Fibroblast of pulmonary artery (primary cell): ENCODE measurements around the gene TMEM209.
A peak's percentile ranks its signal among the peaks of the same experiment; 100 is the strongest.
"Not testable (repeated sequence)": the region's sequence is repeated elsewhere in the genome, so short reads cannot be mapped to it uniquely, and the experiment has no call there.

Experiments
- DNase-seq: peaks from one replicate; pipeline ENCODE4 v3.0.0-alpha.2; 2010; ENCODE audit warnings: low read depth
- H3K4me3 ChIP-seq: replicated peaks from 2 replicates; pipeline ENCODE4 v1.5.1; 2011; ENCODE audit warnings: low read depth, mild to moderate bottlenecking, control low read depth, low read length, moderate library complexity
- TF ChIP-seq, protein P1 (sequence below): IDR thresholded peaks from 2 replicates; pipeline ENCODE4 v1.5.1; 2011; ENCODE audit warnings: mild to moderate bottlenecking, control low read depth, low read length, inconsistent platforms; ENCODE audit errors: missing control alignments

Gene TMEM209

DNA sequence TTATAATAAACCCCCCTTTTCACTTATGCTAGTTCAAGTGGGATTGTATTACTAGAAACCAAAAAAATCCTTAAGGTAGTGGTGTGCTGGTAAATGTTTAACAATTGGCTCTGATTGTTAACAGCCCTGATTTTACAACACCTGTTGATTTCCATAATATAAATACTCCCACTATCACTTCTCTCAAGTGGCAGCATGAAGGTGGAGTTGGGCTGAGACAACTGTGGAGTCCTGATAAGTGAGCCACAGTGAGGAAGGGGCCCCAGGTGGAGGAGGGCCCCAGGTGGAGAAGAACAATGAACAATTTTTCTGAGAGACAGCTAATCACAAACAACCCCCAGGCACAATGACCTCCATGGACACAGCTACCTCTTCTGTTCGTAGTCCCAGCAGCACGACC, 28.9 kb upstream of the TMEM209 start:
- no peak for DNase-seq
- TF ChIP-seq, protein P1, sequence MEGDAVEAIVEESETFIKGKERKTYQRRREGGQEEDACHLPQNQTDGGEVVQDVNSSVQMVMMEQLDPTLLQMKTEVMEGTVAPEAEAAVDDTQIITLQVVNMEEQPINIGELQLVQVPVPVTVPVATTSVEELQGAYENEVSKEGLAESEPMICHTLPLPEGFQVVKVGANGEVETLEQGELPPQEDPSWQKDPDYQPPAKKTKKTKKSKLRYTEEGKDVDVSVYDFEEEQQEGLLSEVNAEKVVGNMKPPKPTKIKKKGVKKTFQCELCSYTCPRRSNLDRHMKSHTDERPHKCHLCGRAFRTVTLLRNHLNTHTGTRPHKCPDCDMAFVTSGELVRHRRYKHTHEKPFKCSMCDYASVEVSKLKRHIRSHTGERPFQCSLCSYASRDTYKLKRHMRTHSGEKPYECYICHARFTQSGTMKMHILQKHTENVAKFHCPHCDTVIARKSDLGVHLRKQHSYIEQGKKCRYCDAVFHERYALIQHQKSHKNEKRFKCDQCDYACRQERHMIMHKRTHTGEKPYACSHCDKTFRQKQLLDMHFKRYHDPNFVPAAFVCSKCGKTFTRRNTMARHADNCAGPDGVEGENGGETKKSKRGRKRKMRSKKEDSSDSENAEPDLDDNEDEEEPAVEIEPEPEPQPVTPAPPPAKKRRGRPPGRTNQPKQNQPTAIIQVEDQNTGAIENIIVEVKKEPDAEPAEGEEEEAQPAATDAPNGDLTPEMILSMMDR, result no peak
- no peak overlapping the region for H3K4me3 ChIP-seq

DNA sequence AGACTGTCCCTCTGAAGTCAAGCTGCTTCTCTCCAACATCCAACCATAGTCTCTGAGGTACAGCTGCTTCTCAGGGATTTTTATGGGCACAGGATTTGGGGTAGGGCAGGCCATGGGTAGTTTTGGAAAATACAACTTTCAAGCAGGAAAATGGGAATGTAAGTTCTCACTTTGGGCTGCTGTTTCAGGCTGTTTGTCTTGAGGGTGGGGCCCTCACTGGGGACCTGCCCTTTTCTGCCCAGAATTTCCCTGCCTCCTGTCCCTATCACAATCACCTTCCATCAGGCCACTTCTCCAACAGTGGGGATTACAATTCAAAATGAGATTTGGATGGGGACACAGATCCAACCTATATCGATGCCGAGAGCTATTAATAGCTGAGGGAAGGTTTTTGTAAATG, 27.0 kb upstream of the TMEM209 start:
- DNase-seq, result no peak
- TF ChIP-seq, protein P1, result no peak
- H3K4me3 ChIP-seq, result no peak overlapping the region

DNA sequence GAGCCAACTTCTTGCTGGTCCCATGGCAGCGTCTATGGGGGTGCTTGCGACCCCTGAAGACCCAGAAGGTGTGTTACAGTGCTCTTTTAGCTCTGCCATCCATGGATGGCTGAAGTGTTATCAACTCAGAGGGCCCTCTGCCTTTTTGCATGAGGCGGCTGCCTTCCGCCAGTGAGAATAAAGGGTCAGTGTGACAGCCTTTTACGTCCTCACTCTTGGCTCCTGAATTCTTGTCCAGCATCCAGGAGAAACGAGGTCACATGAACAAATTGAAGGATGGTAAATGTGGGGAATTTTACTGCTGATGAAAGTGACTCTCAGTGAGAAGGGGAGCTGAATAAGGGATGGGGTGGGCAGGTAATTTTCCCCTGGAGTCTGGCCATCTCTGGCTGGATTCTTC, 26.6 kb upstream of the TMEM209 start:
- H3K4me3 ChIP-seq, result no peak overlapping the region
- DNase-seq, result no peak
- TF ChIP-seq, protein P1, result no peak

DNA sequence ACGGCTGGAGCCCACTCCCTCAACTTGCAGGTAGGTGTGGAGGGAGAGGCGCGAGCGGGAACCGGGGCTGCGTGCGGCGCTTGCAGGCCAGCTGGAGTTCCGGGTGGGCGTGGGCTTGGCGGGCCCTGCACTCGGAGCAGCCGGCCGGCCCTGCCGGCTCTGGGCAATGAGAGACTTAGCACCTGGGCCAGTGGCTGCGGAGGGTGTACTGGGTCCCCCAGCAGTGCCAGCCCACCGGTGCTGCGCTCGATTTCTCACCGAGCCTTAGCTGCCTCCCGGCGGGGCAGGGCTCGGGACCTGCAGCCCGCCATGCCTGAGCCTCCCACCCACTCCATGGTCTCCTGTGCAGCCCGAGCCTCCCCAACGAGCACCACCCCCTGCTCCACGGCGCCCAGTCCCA, 24.8 kb upstream of the TMEM209 start:
- DNase-seq, H3K4me3 ChIP-seq: not testable (repeated sequence)

DNA sequence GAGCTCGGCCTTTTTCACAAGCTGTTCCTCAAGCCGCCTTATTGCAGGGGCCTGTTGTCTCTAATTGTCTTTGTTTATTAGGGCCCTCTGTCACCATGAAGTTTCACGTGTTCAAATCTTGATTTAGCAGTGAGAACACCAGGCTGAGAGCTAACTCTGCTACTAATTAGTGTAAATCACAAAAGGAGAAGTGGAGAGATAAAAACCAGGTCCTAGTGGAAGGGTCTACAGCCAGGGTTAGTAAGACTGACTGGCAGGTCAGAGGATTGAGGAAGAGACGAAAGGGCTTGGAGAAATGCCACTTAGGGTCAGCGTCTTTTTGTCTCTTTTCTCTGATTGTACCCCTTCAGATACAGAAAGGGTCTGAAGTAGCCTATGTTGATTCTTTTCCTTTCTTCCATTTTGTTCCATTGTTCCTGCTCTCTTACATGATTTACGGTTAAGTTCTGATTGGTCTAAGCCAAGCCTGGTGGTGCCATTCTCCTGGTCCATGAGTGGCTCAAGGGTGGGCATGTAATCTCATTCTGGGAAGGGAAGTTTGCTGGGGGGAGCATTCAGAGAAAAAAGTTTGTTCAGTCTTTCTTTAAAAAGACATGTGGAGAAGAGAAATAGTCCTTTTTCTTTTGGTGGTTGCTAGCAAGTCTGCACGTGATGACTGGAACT, 23.8 kb upstream of the TMEM209 start:
- H3K4me3 ChIP-seq, result no peak overlapping the region
- no peak for DNase-seq
- TF ChIP-seq, protein P1, result no peak

DNA sequence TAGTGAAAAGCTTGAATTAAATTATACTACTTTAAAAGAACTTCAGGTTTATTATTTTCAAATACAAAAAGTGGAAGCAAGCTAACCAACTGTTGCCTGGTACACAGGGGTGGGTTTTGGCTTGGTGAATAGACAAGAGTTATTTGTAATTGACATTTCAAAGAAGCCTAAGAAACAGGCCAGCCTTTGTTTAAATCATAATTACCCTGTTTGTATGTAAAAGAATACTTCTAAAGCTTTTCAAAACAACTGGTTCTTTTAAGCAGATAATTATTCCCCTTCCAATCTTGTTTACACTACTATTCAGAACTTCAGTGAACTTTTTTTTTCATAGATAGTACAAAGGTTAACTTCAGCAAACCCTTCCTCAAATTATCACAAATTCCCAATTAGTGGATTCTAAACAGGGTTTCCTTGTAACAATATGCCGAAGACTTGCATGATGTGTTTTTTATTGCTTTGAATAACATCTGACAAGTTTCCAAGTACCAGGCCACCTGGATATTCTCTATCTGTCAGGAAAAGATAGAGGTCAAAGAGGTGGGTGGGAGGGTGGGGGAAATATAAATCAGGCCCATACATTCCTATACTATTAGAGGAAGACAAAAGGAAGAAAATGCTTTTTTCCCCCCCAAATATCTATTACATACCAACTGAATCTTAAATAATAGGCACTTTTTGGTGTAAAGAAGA, 22.8 kb upstream of the TMEM209 start:
- TF ChIP-seq, protein P1, result no peak
- H3K4me3 ChIP-seq, result no peak overlapping the region
- DNase-seq, result no peak

DNA sequence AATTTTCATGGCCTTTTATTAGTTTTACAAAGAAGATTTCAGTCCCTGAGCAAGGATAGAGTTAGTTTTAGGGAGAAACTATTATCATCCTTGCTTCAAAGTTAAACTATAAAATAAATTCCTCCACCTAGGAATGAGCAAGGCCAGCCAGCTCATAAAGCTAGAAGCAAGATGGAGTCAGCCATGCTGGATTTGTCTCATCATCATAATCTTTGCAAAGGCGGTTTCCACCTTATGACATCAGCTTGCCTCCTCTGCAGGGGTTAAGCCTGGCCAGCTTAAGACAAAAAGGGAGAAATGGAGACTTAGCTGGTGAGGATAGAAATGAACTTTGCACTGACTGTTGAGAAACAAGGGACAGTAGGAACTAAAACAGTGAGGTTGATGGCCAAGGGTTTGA, 21.1 kb upstream of the TMEM209 start:
- TF ChIP-seq, protein P1, result no peak

DNA sequence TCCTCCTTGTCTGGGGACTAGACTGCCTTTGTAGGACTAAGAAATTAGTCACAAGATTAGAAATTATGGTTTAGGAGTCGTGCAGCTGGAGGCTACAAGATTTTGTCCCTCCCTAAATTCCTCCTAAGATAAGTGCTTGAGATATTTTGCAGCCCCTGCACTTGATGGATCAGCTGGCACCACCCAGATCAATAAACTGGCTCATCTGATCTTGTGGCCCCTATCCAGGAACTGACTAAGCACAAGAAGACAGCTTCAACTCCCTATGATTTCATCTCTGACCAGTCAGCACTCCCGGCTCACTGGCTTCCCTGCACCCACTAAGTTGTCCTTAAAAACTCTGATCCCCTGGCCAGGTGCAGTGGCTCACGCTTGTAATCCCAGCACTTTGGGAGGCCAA, 19.7 kb upstream of the TMEM209 start:
- not testable (repeated sequence) for H3K4me3 ChIP-seq

More for the DNA sequence above, 21.1 kb upstream of the TMEM209 start:
- H3K4me3 ChIP-seq, result no peak overlapping the region
- no peak for DNase-seq

More for the DNA sequence above, 19.7 kb upstream of the TMEM209 start:
- DNase-seq, result peak; percentile 22
